Thoracic aorta (tissue), 2 donors: ENCODE measurements around the gene PFDN4. TPM values are rescaled to one million over a fixed set of nuclear protein-coding genes. Genes with fewer than 3 reads are reported as not detected.

ENCODE experiments used
- ATAC-seq: fragments of 150-250 bp; one replicate; pipeline ENCODE4 v1.8.0; 2017; ENCODE audit warnings: low read depth; ENCODE audit not compliant: insufficient number of reproducible peaks, low FRiP score
- DNase-seq: peaks from one replicate; pipeline ENCODE4 v3.0.0-alpha.2; 2020; ENCODE audit warnings: low spot score
- H3K27ac ChIP-seq, 2 donors: fragments of 200-600 bp; sonication (generic); 1 replicate in 1 of 2; 2 replicates in 1 of 2; pipeline ENCODE4 v1.5.1; 2016; ENCODE audit warnings: mild to moderate bottlenecking in 2 of 2, moderate library complexity in 2 of 2
- H3K27me3 ChIP-seq: fragments of 200-600 bp; sonication (generic); replicated peaks from 2 replicates; pipeline ENCODE4 v1.6.0; 2016; ENCODE audit warnings: mild to moderate bottlenecking; ENCODE audit not compliant: insufficient read depth
- H3K36me3 ChIP-seq: fragments of 200-600 bp; sonication (generic); one replicate; pipeline ENCODE4 v1.5.1; 2016
- H3K4me1 ChIP-seq, 2 donors: fragments of 200-600 bp; sonication (generic); 1 replicate in 1 of 2; 2 replicates in 1 of 2; pipeline versions ENCODE4 v1.5.1 to v1.6.0; 2016; ENCODE audit warnings: low read depth in 2 of 2, mild to moderate bottlenecking in 1 of 2; ENCODE audit not compliant: control insufficient read depth in 1 of 2
- H3K4me3 ChIP-seq: fragments of 200-600 bp; sonication (generic); 2 replicates; pipeline ENCODE4 v1.5.1; 2016; ENCODE audit warnings: mild to moderate bottlenecking
- H3K9me3 ChIP-seq: fragments of 200-600 bp; sonication (generic); 2 replicates; pipeline ENCODE4 v1.5.1; 2016
- total RNA-seq, 2 donors: library from RNA; depleted of rRNA; stranded (reverse); fragments of >200 nt; gene quantifications; one replicate each; pipeline versions ENCODE4 v1.1.0 to v1.2.3, GENCODE V29; 2016
- TF ChIP-seq, protein P1 (sequence below): fragments of 200-600 bp; sonication (generic); IDR thresholded peaks from one replicate; pipeline ENCODE4 v1.5.1; 2019; ENCODE audit warnings: antibody characterized with exemption

PFDN4 gene
- total RNA-seq, 2 donors from 2014 or later, result 50.5 to 73.2 TPM

DNA sequence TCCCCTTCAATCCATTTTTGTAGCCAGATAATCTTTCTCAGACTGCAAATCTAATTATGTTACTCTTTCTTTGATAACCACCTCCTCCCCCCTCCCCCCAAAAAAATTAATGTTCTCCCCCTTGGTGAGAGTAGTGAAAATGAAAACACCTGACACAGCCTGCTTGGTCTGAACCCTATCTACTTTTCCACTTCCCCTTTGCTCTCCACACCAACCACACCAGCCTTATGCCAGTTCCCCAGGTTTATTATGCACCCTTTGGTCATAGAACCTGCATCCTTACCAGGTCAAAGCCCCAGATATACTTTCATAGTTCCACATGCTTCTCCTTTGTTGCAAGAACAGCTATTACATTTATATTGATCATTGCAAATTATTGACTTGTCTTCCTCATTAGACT, 19.4 kb downstream of the PFDN4 start:
- no peak for ATAC-seq
- Histone ChIP-seq H3K27ac (no peak overlapping the region), H3K4me3 (no peak overlapping the region), H3K27me3 (no peaks in the 10 kb centered on the region), H3K4me1 (peaks cover 3 to 14% of the 10 kb centered on the region in 2 donors), H3K9me3 (no peaks in the 10 kb centered on the region), H3K36me3 (no peaks in the 10 kb centered on the region)
- TF ChIP-seq, protein P1, sequence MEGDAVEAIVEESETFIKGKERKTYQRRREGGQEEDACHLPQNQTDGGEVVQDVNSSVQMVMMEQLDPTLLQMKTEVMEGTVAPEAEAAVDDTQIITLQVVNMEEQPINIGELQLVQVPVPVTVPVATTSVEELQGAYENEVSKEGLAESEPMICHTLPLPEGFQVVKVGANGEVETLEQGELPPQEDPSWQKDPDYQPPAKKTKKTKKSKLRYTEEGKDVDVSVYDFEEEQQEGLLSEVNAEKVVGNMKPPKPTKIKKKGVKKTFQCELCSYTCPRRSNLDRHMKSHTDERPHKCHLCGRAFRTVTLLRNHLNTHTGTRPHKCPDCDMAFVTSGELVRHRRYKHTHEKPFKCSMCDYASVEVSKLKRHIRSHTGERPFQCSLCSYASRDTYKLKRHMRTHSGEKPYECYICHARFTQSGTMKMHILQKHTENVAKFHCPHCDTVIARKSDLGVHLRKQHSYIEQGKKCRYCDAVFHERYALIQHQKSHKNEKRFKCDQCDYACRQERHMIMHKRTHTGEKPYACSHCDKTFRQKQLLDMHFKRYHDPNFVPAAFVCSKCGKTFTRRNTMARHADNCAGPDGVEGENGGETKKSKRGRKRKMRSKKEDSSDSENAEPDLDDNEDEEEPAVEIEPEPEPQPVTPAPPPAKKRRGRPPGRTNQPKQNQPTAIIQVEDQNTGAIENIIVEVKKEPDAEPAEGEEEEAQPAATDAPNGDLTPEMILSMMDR, result no peak
- DNase-seq, result no peak

DNA sequence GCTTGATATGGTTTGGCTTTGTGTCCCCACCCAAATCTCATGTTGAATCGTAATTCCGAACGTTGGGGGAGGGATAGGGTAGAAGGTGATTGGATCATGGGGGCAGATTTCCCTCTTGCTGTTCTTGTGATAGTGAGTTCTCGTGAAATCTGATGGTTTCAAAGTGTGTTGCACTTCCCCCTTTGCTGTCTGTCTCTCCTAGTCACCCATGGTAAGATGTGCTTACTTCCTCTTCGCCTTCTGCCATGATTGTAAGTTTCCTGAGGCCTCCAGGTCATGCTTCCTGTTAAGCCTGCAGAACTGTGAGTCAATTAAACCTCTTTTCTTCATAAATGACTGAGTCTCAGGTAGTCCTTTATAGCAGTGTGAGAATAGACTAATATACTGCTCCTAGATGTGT, 19.9 kb downstream of the PFDN4 start:
- H3K27me3 ChIP-seq, result no peaks in the 10 kb centered on the region
- H3K4me3 ChIP-seq, result no peak overlapping the region
- DNase-seq (no peak), ATAC-seq (no peak)
- no peak overlapping the region for H3K27ac ChIP-seq
- H3K9me3 ChIP-seq, result no peaks in the 10 kb centered on the region
- H3K4me1 ChIP-seq, result peaks cover 0 to 9% of the 10 kb centered on the region in 2 donors
- TF ChIP-seq, protein P1, result no peak
- no peaks in the 10 kb centered on the region for H3K36me3 ChIP-seq

DNA sequence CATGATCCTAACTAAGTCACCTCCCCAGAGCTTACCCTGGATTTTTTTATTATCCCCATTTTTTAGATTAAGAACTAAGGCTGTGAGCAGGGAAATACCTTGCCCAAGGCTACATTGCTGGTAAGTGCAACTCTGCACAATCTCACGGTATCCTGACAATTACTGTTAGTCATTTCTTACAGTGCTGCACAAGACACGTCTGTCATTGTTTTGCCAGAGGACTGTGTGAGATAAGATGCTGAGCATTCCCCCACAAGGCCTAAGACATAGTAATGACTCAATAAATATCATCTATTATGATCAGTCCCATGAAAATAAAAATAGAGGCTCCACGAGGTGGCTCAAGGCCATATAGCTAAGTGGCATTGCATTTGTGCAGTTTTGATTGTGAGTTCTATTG, 21.0 kb downstream of the PFDN4 start:
- Histone ChIP-seq H3K27me3 (no peaks in the 10 kb centered on the region), H3K27ac (no peak overlapping the region), H3K9me3 (no peaks in the 10 kb centered on the region), H3K4me1 (peaks cover 0 to 7% of the 10 kb centered on the region in 2 donors), H3K4me3 (no peak overlapping the region), H3K36me3 (no peaks in the 10 kb centered on the region)
- no peak for ATAC-seq
- DNase-seq, result no peak
- TF ChIP-seq, protein P1, result no peak

DNA sequence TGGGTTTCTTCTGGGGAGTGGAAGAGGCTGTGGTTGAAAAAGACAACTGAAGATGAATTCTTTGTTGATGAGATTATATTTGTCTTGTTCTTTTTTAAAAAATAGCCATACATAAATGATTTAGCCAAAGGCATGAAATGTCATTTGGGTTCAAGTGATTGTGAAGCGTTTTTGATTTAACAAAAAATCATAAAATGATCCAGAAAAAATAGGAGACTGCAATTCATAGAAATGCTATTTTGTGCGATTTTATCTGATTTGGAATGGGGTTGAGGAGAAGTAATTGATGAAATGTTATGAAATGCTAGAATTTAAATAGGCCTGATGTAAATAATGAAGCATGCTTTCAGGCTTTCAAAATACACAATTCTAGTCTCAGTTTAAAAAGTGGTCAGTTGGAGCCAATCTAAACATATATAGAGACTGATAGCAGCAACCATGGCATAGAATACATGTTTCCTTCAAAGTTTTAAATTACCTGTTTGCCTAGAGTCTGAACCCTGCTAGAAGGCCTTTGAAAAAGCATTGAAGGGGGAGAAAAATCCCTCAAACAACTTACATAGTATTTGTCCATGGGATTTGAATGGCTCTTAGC, 21.8 kb downstream of the PFDN4 start:
- Histone ChIP-seq H3K9me3 (no peaks in the 10 kb centered on the region), H3K4me3 (no peak overlapping the region), H3K27me3 (no peaks in the 10 kb centered on the region), H3K4me1 (peaks cover 0 to 7% of the 10 kb centered on the region in 2 donors), H3K36me3 (no peaks in the 10 kb centered on the region), H3K27ac (no peak overlapping the region)
- ATAC-seq, result no peak
- TF ChIP-seq, protein P1, result no peak
- no peak for DNase-seq

DNA sequence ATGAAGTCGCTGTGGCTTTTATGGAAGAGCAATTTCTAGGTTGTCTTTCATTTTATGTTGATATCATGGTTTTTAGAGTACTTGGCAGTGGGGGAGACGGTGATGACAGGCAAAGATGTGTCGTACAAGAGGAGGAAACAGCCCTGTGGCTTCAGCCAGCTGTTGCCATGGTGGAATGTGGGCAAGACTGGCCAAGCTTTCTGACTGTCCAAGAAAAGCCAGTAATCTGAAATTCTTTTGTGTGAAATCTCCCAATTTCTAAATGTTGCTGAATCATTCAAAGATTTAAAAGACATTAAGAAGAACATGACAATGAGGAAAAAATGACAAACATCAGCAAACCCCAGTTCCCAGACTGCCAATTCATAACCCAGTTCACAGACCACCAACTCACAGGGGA, 23.1 kb downstream of the PFDN4 start:
- Histone ChIP-seq H3K36me3 (no peaks in the 10 kb centered on the region), H3K9me3 (no peaks in the 10 kb centered on the region), H3K27me3 (no peaks in the 10 kb centered on the region), H3K4me1 (peaks cover 0 to 7% of the 10 kb centered on the region in 2 donors), H3K27ac (no peak overlapping the region), H3K4me3 (no peak overlapping the region)
- TF ChIP-seq, protein P1, result no peak
- no peak for ATAC-seq
- no peak for DNase-seq
